ENCODE data around the gene NLRP11.
A peak's percentile ranks its signal among the peaks of the same experiment; 100 is the strongest.
"Not testable (repeated sequence)": the region's sequence is repeated elsewhere in the genome, so short reads cannot be mapped to it uniquely, and the experiment has no call there.

Gene NLRP11

DNA sequence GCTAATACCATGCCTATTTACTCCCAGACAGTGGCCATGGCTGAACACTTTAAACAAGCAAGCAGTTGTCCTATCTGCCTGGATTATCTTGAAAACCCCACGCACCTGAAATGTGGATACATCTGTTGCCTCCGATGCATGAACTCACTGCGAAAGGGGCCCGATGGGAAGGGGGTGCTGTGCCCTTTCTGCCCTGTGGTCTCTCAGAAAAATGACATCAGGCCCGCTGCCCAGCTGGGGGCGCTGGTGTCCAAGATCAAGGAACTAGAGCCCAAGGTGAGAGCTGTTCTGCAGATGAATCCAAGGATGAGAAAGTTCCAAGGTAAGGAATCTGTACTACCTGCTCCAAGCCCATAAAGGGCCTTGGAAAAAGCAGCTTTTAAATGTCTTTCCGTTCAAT is 54.3 kb downstream of the NLRP11 start:
- ATAC-seq, result no peak
- DNase-seq, result peak; percentile 5

DNA sequence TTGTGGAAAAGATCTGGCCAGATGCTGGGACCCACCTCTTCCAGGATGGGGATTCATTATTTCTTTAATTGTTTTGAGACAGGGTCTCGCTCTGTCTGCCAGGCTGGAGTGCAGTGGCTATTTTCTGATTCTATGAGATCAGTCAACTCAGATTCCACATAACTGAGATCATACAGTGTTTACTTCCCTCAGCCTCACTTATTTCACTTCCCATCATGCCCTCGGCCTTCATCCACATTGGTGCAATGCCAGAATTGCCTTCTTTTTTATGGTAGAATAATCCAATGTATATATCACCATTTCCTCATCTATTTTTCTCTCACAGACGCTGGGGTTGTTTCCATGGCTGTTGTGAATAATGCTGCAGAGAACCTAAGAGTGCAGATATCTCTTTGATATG is 62.2 kb downstream of the NLRP11 start:
- DNase-seq, ATAC-seq: not testable (repeated sequence)

DNA sequence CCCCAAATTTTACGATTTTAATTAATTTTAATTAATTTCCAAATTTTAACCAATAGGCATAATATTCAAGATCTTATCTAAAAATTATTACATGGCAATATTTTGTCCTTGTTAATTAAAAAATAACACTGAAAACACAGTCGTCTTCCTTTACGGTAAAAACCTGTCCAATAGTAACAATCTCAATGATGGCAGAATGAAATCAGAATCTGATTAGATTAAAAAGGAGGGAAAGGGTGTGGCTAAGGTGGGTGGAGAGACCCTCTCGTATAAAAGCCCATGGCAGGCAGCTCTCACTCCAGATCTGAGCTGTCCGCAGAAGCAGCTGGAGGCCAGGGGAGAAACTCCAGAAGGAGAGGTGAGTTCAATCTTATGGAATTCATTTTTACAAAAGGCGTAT is 63.0 kb downstream of the NLRP11 start, which contains the start of gene RFPL4AL1:
Gene RFPL4AL1, plus strand, starts transcription at position 301 of the 400 bp plus-strand sequence. CDS start 2,687 bp downstream, outside the sequence.
- not testable (repeated sequence) for ATAC-seq, DNase-seq

DNA sequence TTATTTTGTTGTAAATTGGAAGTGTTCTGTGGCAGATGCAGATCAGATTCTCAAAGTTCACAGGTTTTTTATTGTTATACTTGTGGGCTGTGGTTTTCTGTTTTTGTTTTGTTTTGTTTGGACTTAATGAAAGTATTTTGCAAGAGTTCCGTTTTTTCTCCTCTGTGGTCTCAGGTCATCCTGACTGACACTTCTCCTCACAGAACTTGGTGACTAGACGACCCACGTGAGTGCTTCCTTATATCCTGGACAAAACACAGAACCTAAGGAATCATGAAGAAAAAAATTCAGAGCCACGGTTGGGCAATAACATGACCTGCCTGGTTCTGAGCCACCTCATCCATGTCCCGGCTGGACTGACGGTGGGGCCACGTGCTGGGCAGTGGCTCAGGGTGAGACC is 65.3 kb downstream of the NLRP11 start:
- DNase-seq (no peak), ATAC-seq (no peak)

DNA sequence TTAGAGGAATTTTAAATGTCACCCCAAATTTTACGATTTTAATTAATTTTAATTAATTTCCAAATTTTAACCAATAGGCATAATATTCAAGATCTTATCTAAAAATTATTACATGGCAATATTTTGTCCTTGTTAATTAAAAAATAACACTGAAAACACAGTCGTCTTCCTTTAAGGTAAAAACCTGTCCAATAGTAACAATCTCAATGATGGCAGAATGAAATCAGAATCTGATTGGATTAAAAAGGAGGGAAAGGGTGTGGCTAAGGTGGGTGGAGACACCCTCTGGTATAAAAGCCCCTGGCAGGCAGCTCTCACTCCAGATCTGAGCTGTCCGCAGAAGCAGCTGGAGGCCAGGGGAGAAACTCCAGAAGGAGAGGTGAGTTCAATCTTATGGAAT is 73.0 kb downstream of the NLRP11 start, which contains the start of gene RFPL4A:
Gene RFPL4A, plus strand, starts transcription at position 301 of the 400 bp plus-strand sequence. CDS start 2,704 bp downstream, outside the sequence.
- not testable (repeated sequence) for ATAC-seq

DNA sequence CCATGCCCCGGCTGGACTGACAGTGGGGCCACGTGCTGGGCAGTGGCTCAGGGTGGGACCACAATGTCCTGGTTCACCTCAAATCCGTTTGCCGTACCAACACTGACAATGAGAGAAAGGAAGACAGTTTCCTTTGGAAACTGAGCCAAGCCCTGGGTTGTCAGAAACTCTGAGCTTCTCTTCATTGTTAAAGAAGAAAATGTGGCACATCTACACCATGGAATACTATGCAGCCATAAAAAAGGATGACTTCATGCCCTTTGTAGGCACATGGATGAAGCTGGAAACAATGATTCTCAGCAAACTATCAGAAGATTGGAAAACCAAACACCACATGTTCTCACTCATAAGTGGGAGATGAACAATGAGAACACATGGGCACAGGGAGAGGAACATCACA is 75.0 kb downstream of the NLRP11 start:
- not testable (repeated sequence) for DNase-seq, ATAC-seq

More for the DNA sequence above, 73.0 kb downstream of the NLRP11 start, which contains the start of gene RFPL4A:
- DNase-seq, result not testable (repeated sequence)

DNA sequence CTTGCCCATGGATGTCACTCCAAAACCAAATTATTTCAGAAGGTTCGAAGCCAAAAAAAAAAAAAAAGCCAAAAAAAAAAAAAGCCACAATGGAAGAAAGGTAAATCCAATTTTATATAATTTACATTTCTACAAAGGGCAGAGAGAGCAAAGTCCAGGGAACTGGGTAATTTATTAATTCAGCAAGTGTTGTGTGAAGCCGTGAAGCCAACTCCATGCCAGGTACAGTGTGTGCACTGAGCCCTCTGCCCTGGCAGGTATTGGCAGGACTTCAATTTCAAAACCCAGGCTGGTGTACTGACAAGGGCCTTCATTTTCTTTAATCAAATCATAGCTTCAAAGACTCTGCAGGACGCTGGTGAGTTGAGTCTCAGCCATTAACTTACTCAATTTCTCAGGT is 78.4 kb downstream of the NLRP11 start:
- no peak for DNase-seq
- ATAC-seq, result no peak

DNA sequence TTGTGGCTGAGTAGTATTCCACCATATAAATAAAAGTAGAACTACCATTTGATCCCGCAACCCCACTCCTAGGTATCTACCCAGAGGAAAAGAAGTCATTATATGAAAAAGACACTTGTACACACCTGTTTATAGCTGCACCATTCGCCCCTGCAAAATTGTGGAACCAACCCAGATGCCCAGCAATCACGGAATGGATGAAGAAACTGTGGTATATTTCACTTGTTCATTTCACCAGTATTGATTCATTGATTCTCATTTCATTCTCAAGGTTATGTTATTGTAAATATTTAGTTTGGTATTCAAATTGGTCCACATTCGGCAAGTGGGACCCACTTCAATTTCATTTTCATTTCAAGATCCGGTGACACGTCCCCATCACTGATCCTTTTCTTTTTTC is 81.1 kb downstream of the NLRP11 start:
- no peak for ATAC-seq

DNA sequence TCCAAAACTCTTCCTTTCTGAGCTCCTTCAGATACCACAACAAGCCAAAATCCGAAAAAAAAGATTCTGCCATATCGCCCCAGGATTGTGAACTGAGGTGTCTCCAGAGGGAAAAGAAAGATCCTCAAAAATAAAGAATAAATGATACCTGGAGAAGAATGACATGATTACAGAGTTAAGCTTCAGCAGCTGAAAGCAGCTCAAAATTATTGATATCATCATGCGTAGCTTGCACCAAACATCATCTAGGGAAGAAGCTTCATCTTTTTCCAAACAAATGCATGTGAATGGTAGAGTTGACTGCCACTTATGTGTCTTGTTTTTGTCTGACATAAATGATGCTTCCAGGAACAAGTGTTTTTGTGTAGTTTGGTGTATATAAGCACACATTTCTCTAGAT is 93.5 kb downstream of the NLRP11 start, which contains the start of gene NLRP9:
Gene NLRP9, minus strand, starts transcription at position 101 of the 400 bp plus-strand sequence. Its CDS starts 28 bp downstream, at position 73.
- no peak for DNase-seq
- no peak for ATAC-seq

More for the DNA sequence above, 81.1 kb downstream of the NLRP11 start:
- DNase-seq, result no peak

Data from stimulated activated naive CD8-positive, alpha-beta T cell treated with anti-CD3 and anti-CD28 coated beads, Interleukin-15, Interleukin-2, amounts not matched to agents 100 U/mL and 50 U/mL, for 24 hours (primary cell).